ENCODE measurements around the gene PLIN3. TPM values are rescaled to one million over a fixed set of nuclear protein-coding genes. Genes with fewer than 3 reads are reported as not detected.

The PLIN3 gene
- total RNA-seq, 2 donors from 2014 or later = 80.0 to 80.9 TPM

DNA sequence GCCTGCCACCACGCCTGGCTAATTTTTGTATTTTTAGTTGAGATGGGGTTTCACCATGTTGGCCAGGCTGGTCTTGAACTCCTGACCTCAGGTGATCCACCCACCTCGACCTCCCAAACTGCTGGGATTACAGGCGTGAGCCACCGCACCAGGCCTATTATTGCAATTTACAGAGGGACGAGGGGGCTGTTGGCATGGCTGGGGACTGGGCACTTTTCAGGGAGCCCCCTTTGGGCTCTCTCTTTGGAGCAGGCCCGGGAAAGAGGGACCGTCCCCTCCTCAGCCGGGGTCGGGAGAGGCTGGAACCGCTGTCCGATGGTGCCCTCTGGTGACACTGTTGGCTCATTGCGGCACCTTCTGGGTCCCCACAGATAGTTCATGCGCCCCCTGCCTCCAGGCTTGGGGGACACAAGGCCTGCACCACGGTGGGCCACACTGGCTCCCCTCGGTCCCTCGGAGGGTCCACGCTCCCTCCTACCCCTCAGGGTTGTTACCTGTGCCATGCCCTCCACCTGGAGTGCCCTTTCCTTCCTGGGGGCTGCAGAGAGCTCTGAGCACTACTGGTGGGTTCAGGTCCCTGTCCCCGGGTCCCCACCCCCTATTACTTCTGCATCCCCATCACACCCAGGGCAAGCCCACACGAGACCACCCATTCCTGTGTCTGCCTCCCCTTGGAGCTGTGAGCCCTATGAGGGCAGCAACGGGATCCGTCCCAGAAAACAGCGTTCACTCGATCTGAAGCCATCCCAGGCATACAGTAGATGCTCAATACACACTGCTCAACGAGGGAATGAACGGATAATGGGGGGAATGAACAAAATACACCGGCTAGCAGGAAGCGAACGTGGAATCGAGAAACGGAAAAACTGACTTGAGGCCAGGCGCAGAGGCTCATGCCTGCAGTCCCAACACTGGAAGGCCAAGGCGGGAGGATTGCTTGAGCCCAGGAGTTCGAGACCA lies 63.5 kb downstream of the PLIN3 start:
- WGBS, 2 experiments (ENCODE audit: insufficient coverage in 1 of 2, insufficient read length in 1 of 2) = 56 to 60% methylated on average over 25 to 33 of the region's 33 CpGs
- Mint-ChIP-seq H3K4me1 (no peaks in the 10 kb centered on the region), H3K27me3 (ENCODE audit: insufficient read depth) (no peaks in the 10 kb centered on the region), H3K4me3 (no peak overlapping the region), H3K36me3 (ENCODE audit: low read depth) (no peaks in the 10 kb centered on the region), H3K27ac (no peak overlapping the region), H3K9me3 (no peaks in the 10 kb centered on the region)
- Histone ChIP-seq H3K27ac (ENCODE audit: low read depth, low read length) (no peak overlapping the region), H3K4me1 (ENCODE audit: control insufficient read depth, insufficient read depth, low read length) (no peaks in the 10 kb centered on the region), H3K27me3 (ENCODE audit: control insufficient read depth, insufficient read depth, low read length, poor library complexity, severe bottlenecking) (no peaks in the 10 kb centered on the region), H3K4me3 (ENCODE audit: low read length) (no peak overlapping the region), H3K9me3 (ENCODE audit: control insufficient read depth, low read length) (no peaks in the 10 kb centered on the region), H3K9ac (ENCODE audit: extremely low read depth, low read length, poor library complexity, severe bottlenecking) (no peak overlapping the region), H3K36me3 (ENCODE audit: control insufficient read depth, insufficient read depth, low read length) (no peaks in the 10 kb centered on the region)
- TF ChIP-seq, protein P1, sequence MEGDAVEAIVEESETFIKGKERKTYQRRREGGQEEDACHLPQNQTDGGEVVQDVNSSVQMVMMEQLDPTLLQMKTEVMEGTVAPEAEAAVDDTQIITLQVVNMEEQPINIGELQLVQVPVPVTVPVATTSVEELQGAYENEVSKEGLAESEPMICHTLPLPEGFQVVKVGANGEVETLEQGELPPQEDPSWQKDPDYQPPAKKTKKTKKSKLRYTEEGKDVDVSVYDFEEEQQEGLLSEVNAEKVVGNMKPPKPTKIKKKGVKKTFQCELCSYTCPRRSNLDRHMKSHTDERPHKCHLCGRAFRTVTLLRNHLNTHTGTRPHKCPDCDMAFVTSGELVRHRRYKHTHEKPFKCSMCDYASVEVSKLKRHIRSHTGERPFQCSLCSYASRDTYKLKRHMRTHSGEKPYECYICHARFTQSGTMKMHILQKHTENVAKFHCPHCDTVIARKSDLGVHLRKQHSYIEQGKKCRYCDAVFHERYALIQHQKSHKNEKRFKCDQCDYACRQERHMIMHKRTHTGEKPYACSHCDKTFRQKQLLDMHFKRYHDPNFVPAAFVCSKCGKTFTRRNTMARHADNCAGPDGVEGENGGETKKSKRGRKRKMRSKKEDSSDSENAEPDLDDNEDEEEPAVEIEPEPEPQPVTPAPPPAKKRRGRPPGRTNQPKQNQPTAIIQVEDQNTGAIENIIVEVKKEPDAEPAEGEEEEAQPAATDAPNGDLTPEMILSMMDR (conservative IDR thresholded peaks at IDR 0.05) = peak; percentile 97
- DNase-seq = peak; percentile 96

DNA sequence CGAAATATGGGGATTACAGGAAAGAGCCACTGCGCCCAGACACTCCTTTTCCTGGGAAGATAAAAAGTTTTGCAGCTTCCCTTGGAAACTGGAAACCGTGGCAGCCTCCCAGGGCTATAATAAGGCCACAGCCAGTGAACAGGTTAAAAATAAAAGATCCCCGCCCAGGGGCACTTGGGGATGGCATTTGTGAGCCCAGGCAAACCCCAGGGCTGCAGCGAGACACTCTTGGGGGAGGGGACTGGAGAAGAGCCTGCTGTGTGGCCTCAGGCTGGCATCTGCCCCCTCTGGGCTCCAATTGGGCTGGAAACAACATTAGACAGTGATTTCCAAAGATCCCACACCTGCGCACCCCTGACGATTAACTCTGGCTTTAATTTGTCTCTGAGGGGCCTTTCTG lies 64.8 kb downstream of the PLIN3 start:
- WGBS, 2 experiments (ENCODE audit: insufficient coverage in 1 of 2, insufficient read length in 1 of 2) = 83 to 87% methylated on average over 5 to 7 of the region's 7 CpGs
- DNase-seq = no peak
- no peaks in the 10 kb centered on the region for H3K36me3 ChIP-seq (ENCODE audit: control insufficient read depth, insufficient read depth, low read length)
- H3K4me3 ChIP-seq (ENCODE audit: low read length) = no peak overlapping the region
- no peak overlapping the region for H3K27ac ChIP-seq (ENCODE audit: low read depth, low read length)
- Mint-ChIP-seq H3K27me3 (ENCODE audit: insufficient read depth) (no peaks in the 10 kb centered on the region), H3K4me3 (no peak overlapping the region), H3K36me3 (ENCODE audit: low read depth) (peaks cover 10% of the 10 kb centered on the region), H3K9me3 (no peaks in the 10 kb centered on the region), H3K4me1 (no peaks in the 10 kb centered on the region), H3K27ac (no peak overlapping the region)
- H3K4me1 ChIP-seq (ENCODE audit: control insufficient read depth, insufficient read depth, low read length) = no peaks in the 10 kb centered on the region
- H3K9ac ChIP-seq (ENCODE audit: extremely low read depth, low read length, poor library complexity, severe bottlenecking) = no peak overlapping the region
- H3K27me3 ChIP-seq (ENCODE audit: control insufficient read depth, insufficient read depth, low read length, poor library complexity, severe bottlenecking) = no peaks in the 10 kb centered on the region
- no peaks in the 10 kb centered on the region for H3K9me3 ChIP-seq (ENCODE audit: control insufficient read depth, low read length)
- TF ChIP-seq, protein P1 (conservative IDR thresholded peaks at IDR 0.05) = no peak

DNA sequence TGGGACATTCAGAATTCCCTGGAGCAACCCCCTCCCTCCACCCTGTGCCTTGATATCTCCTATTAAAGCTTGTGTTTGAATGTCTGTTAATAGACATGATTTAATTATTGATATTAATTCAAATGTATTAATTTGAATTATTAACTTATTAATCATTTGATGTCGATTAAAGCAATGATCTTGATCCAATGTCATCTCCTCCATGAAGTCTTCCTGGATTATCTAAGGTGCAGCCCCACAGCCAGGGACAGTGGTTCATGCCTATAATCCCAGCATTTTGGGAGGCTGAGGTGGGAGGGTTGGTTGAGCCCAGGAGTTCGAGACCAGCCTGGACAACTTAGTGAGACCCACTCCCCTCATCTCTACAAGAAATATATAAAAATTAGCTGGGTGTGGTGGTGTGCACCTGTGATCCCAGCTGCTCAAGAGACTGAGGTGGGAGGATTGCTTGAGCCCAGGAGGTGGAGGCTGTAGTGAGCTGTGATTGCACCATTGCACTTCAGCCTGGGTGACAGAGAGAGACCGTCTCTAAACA lies 66.3 kb downstream of the PLIN3 start:
- no peaks in the 10 kb centered on the region for H3K27me3 Mint-ChIP-seq (ENCODE audit: insufficient read depth)
- H3K27ac Mint-ChIP-seq = no peak overlapping the region
- TF ChIP-seq, protein P1 (conservative IDR thresholded peaks at IDR 0.05) = no peak
- Histone ChIP-seq H3K4me1 (ENCODE audit: control insufficient read depth, insufficient read depth, low read length) (no peaks in the 10 kb centered on the region), H3K36me3 (ENCODE audit: control insufficient read depth, insufficient read depth, low read length) (peaks cover 7% of the 10 kb centered on the region), H3K4me3 (ENCODE audit: low read length) (no peak overlapping the region), H3K27ac (ENCODE audit: low read depth, low read length) (no peak overlapping the region), H3K27me3 (ENCODE audit: control insufficient read depth, insufficient read depth, low read length, poor library complexity, severe bottlenecking) (no peaks in the 10 kb centered on the region), H3K9ac (ENCODE audit: extremely low read depth, low read length, poor library complexity, severe bottlenecking) (no peak overlapping the region), H3K9me3 (ENCODE audit: control insufficient read depth, low read length) (no peaks in the 10 kb centered on the region)
- H3K36me3 Mint-ChIP-seq (ENCODE audit: low read depth) = peaks cover 22% of the 10 kb centered on the region
- no peak overlapping the region for H3K4me3 Mint-ChIP-seq
- WGBS, 2 experiments (ENCODE audit: insufficient coverage in 1 of 2, insufficient read length in 1 of 2) = 86 to 96% methylated on average over 1 to 2 of the region's 3 CpGs
- peaks cover 1% of the 10 kb centered on the region for H3K4me1 Mint-ChIP-seq
- DNase-seq = no peak
- no peaks in the 10 kb centered on the region for H3K9me3 Mint-ChIP-seq
